ENCODE data around the gene FSCN2.

FSCN2 gene

GRCh38 chr17:81541123-81541522, 12.9 kb downstream of the FSCN2 start:
- DNase-seq (ENCODE audit: low read depth, low spot score) = no peak

DNA sequence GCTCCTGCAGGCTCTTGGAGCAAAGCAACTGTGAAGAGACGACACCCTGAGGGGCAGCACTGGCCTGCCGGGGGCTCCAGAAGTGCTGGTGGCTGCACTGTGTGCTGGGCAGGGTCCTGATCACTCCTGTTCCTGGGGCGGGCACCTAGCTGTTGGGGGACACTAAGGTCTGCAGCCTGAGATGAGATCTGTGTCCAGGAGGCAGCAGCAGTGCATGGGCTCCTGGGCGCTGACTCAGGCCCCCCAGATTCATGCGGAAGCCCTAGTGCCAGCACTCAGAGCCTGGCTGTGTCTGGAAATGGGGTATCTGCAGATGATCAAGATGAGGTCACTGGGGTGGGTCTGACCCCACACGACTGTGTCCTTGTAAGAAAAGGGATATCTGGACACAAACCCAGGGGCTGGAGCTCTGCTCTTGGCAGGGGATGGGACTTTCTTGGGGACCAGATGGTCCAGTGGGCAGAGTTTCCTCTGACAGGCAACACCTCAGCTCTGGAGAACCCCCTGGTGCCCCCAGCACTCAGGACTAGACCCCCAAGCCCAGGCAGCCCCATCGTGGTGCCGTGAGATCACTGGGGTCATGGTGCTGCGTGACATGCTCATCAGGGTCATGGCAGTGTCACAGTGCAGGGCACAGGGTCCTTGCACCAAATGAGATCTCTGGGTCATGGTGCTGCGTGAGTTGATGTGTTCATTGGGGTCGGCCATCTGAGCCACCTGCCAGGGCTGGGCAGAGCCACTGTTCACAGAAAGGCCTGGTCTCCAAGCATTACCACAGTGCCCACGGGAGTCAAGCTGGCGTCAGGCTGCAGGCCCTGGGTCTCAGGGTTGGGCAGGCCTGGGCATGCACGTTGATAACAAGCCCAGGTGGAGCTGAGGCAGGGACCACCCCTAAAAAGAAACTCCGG, 14.5 kb downstream of the FSCN2 start:
- DNase-seq (ENCODE audit: low read depth, low spot score) = no peak

DNA sequence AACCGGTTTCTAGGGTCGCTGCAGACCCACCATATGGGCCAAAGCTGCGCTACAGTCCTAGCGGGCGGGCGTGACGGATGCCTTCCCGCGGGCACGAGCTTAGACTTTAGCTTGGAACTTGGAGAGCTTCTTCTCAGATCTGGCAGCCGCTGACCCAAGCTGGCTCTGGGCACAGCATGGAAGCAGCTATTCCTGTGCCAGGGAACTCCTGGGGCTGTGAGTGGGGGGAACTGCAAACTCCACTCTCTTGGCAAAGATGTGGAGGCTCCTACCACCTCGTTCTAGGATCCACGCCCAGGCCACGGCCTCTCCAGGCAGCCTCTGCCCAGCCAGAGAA, 15.1 kb downstream of the FSCN2 start:
- DNase-seq (ENCODE audit: low read depth, low spot score) = no peak

DNA sequence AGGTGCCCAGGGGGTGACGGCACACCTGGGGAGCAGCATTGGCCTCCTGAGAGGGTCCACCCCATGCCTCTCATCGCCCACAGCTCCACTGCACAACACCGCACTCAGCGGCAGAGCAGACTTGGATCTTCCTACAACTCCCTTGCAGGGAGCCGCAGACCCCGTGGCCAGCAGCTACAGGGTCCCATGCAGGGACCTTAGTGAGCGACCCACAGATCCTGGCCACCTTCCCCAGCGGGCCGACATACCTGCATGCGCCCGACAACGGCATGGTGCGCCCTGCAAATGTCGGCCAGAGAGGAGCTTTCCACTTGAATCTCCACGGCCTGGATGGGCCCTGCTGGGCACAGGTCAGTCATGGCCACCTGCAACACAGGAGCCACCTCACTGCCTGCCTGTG, 15.6 kb downstream of the FSCN2 start:
- DNase-seq (ENCODE audit: low read depth, low spot score) = no peak

DNA sequence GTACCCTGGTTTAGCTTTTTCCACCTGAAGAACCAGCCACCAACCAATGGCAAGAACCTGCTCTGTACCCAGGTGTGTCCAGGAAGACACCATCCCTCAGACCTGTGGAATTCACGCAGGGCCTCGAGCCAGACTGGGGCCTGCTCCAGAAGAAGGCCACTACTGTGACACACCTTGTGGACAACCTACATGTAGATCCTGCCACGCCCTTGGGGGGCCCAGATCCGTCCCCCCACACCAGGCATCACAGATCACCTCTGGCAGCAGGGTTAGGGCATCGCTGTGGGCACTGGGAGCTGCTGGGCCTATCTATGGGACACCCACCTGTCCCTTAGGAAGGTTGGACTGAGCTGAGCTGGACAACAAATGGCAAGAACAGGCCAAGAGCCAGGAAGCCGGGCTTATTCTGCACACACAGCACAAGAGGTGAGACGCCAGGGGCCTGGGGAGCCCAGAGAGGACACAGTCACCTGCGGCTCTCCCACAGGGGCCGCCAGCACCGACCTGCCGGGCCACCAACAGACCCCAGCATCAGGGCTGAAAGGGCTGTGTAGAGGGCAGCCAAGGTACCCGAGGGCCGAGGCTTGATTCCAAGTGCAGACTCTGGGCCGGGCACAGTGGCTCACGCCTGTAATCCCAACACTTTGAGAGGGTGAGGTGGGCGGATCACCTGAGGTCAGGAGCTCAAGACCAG, 16.3 kb downstream of the FSCN2 start:
- no peak for DNase-seq (ENCODE audit: low read depth, low spot score)

DNA sequence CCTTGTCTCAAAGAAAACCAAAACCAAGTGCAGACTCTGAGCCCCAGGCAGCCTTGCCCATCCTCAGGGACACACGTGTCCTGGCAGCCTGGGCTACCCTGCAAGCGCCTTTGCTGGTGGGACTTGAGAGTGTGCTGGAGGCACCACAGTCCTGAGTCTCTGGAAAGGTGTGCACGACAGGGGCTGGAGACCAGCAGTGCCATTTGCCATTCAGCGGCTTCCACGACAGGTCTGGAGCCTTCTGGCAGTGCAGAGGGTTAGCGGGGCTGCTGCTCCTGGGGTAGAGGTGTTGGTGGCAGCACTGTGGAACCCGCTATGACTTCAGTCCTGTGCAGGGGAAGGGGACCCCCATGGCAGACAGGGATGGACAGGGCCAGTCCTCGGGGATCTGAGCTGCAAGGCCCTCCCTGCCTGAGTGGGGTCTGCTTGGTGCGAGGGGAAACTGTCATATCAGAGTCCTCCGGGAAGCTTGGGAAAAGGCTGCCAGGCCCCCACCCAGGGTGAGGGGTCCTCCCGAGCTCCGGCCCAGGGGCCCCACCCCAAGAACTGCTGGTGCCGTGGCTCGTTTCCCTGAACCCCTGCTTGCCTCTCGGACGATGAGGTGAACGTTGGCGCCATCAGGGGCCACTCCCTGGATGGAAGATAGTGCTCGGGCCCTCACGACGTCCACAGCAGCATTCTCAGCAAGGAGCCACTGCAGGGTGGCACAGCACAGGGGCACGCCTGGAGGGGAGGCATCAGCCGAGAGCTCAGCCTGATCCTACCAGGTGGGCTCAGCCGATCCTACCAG, 17.2 kb downstream of the FSCN2 start:
- DNase-seq (ENCODE audit: low read depth, low spot score) = no peak

- DNase-seq (ENCODE audit: low read depth, low spot score) = no peak
These were observed 18.9 kb downstream of the FSCN2 start for GRCh38 chr17:81546906-81547613.

DNA sequence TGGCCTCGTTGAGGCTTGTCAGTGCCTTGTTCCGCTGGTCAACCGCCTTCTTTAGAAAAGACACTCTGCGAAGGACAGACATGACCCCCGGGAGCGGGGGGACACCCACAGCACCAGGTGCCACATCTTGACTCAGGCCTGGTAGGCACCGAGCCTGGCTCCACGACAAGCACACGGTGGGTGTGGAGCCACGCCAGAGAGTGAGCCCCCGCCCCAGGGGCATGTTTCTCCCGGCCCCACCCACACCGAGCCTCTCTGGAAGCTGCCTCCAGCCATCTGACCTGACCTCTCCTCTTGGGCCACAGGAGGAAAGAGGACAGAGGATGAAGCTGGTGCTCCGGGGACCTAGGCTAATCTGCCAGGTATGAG, 19.4 kb downstream of the FSCN2 start:
- no peak for DNase-seq (ENCODE audit: low read depth, low spot score)

DNA sequence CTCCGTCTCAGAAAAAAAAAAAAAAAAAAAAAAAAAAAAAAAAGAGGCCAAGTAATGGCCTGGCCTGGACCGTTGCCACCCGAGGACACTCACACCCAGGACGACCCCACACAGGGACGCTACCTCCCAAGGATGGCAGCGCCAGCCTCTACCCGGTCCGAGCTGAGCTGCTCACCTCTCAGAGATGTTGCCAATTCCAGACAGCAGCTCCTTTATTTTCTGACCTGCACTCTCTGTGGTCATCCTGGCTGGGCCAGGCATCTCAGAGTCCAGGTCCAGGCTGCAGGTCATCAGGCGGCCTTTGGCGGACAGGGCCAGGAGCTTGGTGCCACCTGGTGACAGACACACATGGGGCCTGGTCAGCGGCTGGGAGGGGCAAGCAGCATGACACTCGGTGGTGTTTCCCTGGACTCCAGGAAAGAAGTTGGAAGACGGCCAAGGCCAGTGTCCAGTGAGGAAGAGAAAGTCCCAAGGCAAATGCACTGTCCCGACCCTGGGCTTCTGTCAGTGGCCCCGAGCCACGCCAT, 20.9 kb downstream of the FSCN2 start:
- no peak for DNase-seq (ENCODE audit: low read depth, low spot score)

GRCh38 chr17:81549826-81550225, 21.6 kb downstream of the FSCN2 start:
- no peak for DNase-seq (ENCODE audit: low read depth, low spot score)

DNA sequence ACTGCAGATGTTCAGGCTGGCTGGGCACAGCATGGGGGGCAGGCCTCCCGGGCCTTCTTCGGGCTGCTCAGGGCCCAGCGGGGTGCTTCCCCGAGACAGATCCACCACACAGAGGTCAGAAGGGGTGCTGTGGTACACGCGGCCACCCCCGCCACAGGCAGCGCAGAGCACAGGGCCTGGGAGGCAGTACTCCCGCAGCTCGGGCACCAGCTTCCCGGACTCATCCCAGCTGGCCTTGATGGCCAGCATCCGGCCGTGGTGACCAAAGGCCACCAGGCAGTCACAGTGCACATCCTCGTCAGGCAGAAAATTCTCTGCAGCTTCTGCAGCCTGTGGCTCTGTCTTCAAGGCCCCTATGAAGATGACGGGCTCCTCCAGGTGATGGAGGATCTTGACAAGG, 22.1 kb downstream of the FSCN2 start:
- no peak for DNase-seq (ENCODE audit: low read depth, low spot score)

- no peak for DNase-seq (ENCODE audit: low read depth, low spot score)
These were observed 22.8 kb downstream of the FSCN2 start for GRCh38 chr17:81550830-81551457.

DNA sequence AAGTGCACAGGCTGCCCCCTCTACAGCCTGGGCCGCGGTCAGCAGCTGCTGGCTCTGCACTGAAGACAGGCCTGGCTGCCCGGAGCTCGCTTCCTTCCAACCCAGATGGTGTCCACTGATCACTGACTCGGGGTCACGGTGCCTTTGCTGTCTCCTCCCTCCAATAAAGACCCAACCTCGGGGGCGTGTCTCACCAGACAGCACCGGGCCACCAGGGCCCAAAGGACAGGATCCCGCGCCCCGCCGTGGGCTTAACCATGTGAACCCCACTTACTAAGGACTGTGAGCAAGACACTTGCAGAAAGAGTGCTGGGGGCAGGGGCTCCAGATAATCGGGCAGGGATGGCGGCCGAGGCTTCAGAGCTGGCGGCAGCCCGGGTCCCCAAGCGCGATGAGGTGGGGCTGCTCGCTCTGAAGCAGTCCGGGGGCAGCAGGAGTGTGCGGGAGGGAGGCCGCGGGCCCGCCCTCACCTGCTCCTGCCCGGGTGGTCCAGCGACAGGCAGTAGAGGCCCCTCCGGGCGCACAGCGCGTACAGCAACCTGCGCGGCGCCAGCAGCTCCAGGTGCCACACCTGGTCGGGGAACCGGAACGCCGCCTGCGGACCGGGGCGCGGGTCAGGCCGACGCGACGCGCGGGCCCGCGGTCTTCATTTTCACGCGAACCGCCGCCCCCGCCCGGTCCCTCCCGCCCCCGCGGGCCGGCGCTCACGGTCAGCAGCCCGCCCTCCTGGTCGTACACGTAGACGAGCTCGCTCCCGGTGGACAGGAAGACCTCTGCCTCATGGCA, 23.5 kb downstream of the FSCN2 start:
- DNase-seq (ENCODE audit: low read depth, low spot score) = peak; percentile 26

- DNase-seq (ENCODE audit: low read depth, low spot score) = peak; percentile 89
These were observed 24.3 kb downstream of the FSCN2 start, which contains the start of gene FAAP100 for GRCh38 chr17:81552244-81553017. FAAP100 (minus strand) TSS chr17:81552353; CDS start chr17:81552330, 23 bp downstream.

GRCh38 chr17:81553018-81553615, 24.9 kb downstream of the FSCN2 start:
- peak; percentile 95 for DNase-seq (ENCODE audit: low read depth, low spot score)

DNA sequence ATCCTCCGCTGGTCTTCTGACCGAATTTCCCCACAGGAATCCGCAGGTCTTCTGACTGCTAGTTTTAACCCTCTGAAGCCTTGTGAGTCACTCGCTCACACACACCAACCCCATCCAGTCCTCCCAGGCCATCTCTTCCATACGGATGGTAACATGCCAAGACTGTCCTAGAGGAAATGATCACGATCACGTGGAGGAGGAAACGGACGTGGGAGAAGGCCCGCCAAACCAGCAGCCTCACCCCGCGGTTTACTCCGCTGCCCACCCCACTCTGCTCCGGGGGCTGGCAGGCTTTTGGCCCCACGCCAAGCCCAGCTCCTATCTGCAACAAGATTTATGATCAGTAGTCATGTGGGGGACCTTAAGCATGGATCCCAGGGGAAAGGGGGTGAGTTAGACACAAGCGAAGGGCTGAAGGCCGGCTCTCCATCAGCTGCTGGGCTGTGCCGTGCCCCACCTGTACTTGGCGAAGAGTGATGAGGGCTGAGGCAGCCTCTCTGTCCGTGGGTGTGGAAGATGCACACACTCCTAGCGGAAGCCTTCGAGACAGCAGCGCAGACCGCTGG, 25.5 kb downstream of the FSCN2 start:
- peak; percentile 33 for DNase-seq (ENCODE audit: low read depth, low spot score)

- no peak for DNase-seq (ENCODE audit: low read depth, low spot score)
These were observed 28.1 kb downstream of the FSCN2 start for GRCh38 chr17:81556175-81556691.

GRCh38 chr17:81556863-81557262, 28.7 kb downstream of the FSCN2 start:
- no peak for DNase-seq (ENCODE audit: low read depth, low spot score)
